Stimulated activated CD8-positive, alpha-beta memory T cell treated with anti-CD3 and anti-CD28 coated beads, Interleukin-2, amount 100 ng/mL, for 1 hour (primary cell): ENCODE measurements around the gene LMBR1.
"Not testable (repeated sequence)": the region's sequence is repeated elsewhere in the genome, so short reads cannot be mapped to it uniquely, and the experiment has no call there.

Experiments used
- DNase-seq, 2 donors: peaks; one replicate each; pipeline ENCODE4 v3.0.0-alpha.2; 2020; ENCODE audit warnings: low read depth in 2 of 2

Gene LMBR1

DNA sequence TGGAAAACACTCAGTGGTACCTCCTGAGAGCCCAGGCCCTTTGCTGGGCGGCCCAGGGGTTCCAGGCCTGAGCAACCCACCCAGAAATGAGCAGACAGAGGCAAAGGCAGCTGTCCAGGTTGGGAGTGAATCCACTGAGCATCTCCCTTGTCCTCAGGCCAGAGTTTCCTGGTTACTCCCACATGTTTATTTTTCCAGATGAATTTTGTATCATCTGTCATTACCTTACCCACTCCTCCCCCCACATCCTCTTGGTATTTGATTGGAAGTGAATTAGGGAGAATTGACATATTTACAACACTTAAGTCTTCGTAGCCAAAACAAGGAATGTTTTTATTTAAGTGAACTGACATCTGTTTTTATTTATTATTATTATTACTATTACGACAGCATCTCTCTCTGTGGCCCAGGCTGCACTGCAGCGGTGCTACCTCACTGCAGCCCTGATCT, 13.2 kb upstream of the LMBR1 start:
- DNase-seq, result no peak

DNA sequence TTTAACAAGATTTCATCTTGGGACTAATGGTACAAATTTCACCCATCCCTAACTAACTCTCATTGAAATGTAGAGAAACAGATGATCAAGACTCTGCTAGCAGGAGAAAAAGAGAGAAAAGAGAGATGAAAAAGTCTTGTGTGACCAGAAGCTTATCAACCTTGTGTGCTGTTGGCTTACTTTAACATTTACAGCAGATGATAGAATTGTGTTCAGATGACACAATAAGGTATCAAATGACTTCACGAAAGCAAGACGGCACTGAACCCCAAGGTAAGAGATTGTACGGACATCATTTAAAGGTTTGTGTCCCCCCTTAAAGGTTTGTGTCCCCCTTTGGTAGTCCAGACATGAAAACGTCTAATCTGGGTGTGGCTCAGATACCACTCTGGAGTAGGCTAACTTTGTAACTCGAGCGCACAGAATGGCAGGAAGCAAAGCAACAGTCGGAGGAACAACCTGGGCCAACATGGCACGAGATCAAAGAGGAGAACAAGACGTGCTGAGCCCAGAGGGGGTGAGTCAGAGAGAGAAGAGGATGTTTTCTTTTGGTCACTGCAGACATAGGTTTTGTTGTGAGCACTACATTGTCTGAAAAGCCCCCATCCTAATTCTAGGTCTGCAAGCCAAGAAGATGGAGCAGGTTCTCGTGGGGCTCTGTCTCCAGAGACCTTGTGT, 10.4 kb upstream of the LMBR1 start:
- peak in 1 of 2 donors; percentile 18 for DNase-seq

DNA sequence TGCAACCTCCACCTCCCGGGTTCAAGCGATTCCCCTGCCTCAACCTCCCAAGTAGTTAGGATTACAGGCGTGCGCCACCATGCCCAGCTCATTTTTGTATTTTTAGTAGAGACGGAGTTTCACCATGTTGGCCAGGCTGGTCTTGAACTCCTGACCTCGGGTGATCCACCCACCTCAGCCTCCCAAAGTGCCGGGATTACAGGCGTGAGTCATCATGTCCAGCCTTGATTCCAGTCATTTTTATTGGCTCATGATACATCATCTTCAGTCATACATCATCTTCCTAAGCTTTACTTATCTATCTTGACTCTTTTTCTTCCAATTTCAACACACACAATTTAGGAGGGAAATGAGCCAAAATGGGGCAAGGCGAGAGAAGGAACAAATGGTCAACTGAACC, 7.1 kb upstream of the LMBR1 start:
- not testable (repeated sequence) for DNase-seq

DNA sequence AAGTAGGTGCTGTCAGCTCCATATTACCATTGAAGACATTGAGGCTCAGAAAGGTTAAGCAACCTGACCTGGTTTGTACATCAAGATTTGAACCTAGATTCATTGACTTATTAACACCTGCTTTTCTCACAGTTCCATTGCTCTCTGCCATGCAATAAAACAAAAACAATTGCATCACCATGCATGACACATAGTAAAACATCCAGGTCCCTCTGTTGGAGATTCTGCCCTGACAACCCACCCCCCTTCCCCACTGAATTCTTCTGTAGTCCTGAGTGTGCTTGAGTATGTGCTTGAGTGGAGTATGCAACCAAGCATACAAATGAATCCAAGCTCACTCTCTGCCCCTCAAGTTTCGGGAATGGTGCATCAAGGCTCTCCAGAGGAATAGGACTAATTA, 6.0 kb upstream of the LMBR1 start:
- DNase-seq, result no peak

DNA sequence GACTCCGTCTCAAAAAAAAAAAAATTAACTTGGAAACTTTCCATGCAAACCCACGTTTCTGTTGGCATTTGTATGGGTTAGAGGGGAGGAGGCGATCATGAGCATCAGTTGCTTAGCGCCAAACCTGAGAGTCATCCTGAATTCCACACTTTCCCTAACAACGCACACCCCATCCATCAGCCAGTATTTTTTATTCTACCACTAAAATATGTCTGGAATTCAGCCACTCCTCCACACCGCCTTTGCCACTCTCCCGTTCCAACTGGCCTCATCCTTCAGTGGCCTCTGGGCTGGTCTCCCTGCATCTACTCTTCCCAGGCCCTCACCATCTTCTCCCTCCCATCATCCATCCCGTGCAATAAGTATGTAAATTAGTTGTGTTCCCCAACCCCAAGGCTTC, 4.7 kb upstream of the LMBR1 start:
- DNase-seq, result no peak

DNA sequence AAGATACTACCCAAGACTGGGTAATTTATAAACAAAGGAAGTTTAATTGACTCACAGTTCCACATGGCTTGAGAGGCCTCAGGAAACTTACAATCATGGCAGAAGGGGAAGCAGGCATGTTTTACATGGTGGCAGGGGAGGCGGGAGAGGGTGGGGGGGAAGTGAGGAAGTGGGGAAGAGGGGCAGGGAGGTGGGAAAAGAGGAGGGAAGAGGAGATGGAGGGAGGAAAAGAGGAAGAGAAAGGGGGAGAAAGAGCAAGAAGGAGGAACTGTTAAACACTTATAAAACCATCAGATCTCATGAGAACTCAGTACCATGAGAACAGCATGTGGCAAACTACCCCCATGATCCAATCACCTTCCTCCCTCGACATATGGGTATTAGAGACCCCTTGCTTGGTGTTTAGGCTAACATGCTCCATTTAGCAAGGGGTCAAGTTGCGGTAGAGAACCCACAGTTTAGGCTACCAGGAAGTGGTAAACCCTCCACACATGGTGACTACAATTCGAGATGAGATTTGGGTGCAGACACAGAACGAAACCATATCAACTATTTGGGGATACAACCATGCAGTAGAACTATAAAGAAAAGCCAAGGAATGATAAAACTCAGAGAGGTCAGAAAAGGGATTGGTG, 3.5 kb upstream of the LMBR1 start:
- DNase-seq, result no peak

DNA sequence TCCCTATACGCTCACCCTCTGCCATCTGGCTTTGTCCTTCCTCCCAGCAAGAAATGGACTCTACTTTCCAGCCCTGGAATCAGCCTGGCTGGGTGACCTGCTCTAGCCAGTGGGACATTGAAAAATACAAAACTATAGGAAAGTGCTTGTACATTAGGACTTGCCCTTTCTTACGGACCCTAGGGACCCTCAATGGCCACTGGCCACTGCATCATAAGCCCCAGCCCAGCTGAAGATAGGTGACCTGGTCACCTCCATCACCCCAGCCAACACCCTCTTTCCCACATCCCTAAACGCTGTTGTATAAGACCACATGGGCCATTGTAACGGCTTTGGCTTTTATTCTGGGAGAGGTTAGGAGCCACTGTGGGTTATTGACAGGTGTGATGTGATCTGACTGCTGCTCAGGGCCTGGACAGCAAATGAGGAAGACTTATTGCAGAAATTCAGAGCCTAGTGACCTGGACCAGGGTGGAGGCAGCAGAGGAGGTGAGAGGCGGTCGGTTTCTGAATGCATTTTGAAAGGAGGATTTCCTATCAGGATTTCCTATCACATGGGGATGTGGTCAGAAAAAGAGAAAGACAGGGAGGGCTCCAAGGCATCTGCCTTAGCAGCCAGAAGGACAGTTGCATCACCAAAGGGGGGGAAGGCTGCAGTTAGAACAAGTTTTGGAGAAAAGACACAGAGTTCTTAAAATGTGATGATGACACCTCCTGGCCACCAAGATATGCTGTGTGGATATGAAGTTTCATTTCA, 2.2 kb upstream of the LMBR1 start:
- no peak for DNase-seq

DNA sequence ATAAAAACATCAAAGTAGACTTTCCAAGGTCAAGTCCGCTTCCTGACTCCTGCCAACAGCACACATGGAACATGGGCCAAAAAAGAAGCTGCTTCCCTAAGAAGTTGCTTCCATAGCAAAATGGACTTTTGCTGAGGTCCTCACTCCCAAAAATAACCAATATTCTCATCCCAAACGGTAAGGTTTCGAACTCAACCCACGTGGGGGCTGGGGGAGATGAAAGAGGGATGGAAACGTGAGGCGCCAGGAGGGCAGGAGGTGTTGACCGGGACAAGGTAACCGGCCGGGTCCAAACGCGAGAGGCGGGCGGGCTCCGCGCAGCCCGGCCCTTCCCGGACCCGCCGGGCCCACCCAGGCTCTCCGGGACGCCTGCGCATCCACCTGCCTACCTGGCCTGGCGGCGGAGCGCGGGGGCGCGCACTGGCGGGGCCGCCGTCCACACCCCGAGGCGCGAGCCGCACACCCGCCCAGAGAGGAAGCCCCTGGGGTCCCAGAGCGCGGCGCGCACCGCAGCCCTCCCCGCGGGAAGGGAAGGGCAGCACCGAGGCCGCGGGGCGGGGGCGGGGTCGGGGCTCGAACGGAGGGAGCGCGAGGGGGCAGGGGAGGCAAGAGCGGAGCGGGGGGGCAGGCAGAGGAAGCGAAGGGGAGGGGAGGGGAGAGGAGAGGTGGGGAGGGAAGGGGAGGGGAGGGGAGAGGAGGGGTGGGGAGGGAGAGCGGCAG, 742 bp downstream of the LMBR1 start:
- peak; percentile 27 to 50 for DNase-seq

DNA sequence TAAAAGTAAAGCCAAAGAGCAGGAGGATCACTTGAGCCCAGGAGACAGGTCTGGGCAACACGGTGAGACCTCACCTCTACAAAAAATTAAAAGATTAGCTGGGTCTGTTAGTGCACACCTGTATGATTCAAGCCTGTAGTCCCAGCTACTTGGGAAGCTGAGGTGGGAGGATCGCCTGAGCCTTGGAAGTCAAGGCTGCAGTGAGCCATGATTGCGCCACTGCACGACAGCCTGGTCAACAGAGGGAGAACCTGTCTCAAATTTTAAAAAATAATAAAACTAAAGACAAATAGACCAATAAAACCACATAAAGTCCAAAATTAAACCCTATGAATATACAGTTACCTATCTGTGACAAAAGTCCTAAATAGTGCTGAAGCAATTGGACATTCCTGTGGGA, 3.2 kb downstream of the LMBR1 start:
- DNase-seq, result no peak

DNA sequence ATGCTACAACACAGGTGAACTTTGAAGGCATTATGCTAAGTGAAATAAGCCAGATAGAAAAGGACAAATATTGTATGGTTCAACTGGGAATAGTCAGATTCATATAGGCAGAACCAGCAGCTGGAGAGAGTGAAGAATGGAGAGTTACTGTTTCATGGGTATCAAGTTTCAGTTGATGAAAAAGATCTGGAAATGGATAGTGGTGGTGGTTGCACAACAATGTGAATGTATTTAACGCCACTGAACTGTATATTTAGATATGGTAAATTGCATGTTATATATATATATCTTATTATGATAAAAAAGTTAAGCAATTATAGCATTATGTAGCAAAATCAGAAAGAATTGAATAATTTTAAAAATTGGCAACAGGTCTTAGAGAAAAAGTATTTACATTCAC, 3.9 kb downstream of the LMBR1 start:
- DNase-seq, result no peak

DNA sequence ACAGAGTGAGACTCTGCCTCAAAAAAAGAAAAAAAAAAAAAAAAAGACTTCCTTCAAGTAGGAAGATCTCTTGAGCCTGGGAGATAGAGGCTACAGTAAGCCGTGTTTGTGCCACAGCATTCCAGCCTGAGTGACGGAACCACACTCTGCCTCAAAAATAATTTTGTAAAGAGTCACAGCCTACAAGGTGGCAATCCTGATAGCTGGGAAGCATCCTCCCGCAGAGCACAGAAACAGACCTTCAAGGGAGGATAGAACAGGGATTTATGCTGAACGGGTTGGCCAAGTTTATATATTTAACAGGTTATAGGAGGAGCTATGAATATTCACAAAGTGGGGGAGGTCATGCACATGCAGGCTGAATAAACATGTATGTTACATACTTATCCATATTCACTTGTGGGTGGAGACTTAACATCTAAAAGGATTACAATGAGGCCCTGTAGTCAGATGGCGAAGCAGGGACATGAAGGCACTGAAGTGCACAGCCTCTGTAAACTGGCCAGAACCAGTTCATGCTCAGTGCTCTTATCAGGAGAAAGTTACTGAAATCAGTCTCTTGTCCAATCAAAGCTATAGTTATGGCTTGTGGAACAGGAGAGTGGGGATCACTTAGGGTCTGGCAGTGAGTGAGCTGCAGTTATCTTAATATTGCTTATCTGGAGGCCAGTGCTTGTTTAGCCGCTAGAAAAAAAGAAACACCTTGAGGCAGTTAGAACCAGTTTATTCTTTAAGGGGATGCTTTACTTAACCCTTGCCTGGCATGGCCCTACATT, 6.8 kb downstream of the LMBR1 start:
- no peak for DNase-seq

DNA sequence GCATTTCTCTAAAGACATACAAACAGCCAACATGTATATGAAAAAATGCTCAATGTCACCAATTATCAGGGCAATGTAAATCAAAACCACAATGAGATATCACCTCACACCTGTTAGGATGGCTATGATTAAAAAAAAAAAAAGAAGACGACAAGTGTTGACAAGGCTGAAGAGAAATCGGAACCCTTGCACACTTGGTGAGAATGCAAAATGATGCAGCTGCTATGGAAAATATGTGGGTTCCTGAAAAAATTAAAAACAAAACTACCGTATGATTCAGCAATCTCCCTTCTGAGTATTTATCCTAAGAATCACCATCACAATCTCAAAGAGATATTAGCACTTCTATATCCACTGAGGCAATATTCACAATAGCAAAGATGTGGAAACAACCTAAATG, 11.3 kb downstream of the LMBR1 start:
- no peak for DNase-seq

DNA sequence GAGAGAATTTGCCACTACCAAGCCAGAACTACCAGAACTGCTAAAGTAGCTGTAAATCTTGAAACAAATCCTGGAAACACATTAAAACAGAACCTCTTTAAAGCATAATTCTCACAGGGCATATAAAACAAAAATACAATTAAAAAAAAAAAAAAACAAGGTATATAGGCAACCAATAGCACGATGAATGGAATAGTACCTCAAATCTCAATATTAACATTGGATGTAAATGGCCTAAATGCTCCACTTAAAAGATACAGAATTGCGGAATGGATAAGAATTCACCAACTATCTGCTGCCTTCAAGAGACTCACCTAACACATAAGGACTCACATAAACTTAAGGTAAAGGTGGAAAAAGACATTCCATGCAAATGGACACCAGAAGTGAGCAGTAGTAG, 17.2 kb downstream of the LMBR1 start:
- no peak for DNase-seq

DNA sequence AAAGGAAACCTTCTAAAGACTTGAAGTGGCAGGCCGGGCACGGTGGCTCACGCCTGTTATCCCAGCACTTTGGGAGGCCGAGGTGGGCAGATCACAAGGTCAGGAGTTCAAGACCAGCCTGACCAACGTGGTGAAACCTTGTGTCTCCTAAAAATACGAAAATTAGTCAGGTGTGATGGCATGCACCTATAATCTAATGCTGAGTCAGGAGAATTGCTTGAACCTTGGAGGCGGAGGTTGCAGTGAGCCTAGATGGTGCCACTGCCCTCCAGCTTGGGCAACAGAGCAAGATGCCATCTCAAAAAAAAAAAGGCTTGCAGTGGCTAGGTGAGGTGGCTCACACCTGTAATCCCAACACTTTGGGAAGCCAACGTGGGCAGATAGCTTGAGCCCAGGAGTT, 24.6 kb downstream of the LMBR1 start:
- DNase-seq, result not testable (repeated sequence)

DNA sequence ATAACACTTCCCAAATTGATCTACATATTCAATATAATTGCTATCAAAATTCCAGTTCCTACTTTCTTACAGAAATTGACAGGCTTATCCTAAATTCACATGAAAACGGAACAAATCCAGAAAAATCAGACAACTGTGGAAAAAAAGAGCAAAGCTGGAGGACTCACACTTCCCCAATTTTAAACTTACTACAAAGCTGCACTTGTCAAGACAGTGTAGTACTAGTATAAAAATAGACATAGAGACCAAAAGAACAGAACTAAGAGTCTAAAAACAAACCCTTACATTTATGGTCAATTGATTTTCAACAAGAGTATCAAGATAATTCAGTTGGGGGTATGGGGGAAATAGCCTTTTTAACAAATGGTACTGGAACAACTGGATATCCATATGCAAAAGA, 27.5 kb downstream of the LMBR1 start:
- DNase-seq, result no peak

DNA sequence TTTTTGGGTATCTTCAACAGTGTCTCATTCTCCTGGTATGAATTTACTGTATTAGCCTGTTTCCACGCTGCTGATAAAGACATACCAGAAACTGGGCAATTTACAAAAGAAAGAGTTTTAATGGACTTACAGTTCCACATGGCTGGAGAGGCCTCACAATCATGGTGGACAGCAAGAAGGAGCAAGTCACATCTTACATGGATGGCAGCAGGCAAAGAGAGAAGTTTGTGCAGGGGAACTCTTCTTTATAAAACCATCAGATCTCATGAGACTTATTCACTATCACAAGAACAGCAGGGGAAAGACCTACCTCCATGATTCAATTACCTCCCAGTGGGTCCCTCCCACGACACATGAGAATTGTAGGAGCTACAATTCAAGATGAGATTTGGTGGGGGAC, 31.0 kb downstream of the LMBR1 start:
- DNase-seq, result not testable (repeated sequence)

DNA sequence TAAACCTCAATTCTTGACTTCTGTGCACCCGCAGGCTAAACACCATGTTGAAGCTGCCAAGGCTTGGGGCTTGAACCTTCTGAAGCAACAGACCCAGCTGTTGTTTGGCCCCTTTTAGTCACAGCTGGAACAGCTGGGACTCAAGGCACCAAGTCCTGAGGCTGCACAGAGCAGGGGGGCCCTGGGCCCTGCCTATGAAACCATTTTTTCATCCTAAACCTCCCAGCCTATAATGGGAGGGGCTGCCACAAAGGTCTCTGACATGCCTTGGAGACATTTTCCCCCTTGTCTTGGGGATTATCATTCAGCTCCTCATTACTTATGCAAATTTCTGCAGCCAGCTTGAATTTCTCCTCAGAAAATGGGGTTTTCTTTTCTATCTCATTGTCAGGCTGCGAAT, 31.8 kb downstream of the LMBR1 start:
- no peak for DNase-seq

DNA sequence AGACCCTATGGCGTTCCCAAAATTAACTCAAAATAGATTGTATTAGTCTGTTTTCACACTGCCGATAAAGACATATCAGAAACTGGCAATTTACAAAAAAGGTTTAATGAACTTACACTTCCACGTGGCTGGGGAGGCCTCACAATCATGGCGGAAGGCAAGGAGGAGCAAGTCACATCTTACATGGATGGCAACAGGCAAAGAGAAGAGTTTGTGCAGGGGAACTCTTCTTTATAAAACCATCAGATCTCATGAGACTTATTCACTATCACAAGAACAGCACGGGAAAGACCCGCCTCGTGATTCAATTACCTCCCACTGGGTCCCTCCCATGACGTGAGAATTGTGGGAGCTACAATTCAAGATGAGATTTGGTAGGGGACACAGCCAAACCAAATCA, 32.9 kb downstream of the LMBR1 start:
- DNase-seq, result not testable (repeated sequence)

DNA sequence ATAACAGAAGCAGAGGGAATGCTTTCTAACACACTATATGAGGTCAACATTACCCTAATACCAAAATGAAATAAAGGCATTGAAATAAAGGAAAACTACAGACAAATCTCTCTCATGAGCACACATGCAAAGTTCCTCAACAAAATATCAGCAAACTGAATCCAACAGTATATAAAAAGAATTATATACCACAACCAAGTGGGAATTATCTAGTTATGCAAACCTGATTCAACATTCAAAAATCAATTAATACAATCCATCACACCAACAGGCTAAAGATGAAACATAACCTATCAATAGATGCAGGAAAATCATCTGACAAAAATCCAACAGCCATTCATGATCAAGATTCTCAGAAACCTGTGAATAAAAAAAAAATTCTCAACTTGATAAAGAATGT, 34.5 kb downstream of the LMBR1 start:
- no peak for DNase-seq

DNA sequence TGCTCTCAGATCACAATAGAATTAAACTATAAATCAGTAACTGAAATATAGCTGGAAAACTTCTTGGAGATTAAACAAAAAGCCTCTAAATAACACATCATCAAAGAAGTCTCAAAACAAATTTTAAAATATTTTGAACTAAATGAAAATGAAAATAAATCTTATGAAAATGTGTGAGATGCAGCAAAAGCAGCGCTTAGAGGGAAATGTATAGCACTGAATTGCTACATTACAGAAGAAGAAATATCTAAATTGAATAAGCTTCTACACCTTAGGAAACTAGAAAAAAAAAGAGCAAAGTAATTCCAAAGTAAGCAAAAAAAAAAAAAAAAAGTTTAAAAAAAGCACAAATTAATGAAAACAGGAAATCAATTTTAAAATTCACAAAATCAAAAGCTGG, 35.2 kb downstream of the LMBR1 start:
- no peak for DNase-seq

DNA sequence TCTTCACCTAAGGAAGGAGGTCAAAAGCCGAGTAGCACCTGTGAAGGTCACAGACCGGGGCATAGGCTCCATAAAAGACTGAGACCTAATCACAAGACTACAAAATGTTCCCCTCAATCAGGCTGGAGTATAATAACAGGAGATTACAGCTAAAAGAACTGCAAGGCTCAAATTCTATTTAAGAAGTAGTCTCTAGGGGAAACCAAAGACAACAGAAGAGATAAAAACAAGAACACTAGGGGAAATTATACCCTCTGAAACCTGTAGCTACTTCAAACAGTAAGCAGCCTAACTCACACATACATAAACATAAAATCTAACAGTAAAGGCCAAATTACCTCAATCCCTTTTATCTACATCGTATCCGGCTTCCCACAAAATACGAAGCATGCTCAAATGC, 38.3 kb downstream of the LMBR1 start:
- DNase-seq, result no peak

DNA sequence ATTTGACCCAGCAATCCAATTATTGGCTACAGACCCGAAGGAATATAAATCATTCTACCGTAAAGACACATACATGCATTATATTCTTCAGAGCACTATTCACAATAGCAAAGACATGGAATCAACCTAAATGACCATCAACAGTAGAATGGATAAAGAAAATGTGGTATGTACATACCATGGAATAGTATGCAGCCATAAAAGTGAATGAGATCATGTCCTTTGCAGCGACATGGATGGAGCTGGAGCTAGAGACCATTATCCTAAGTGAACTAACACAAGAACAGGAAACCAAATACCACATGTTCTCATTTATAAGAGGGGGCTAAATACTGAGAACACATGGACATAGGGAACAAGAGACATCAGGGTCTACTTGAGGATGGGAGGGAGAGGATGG, 44.0 kb downstream of the LMBR1 start:
- DNase-seq, result no peak
